GM19193 (cell line): ENCODE data around the gene SH3D21.

Experiments used
- POLR2A ChIP-seq: IDR thresholded peaks from 4 replicates; pipeline ENCODE4 v1.6.1; 2011; ENCODE audit not compliant: insufficient read depth, insufficient read length; ENCODE audit errors: extremely low read depth

The SH3D21 gene

GRCh38 chr1:36320767-36321118, 14.6 kb downstream of the SH3D21 start:
- peak; percentile 6 for TF ChIP-seq POLR2A

- no peak for TF ChIP-seq POLR2A
Measured at GRCh38 chr1:36321119-36321951, 15.2 kb downstream of the SH3D21 start.

- no peak for TF ChIP-seq POLR2A
Measured at GRCh38 chr1:36322041-36322785, 16.0 kb downstream of the SH3D21 start.

GRCh38 chr1:36322786-36323635, 16.8 kb downstream of the SH3D21 start:
- no peak for TF ChIP-seq POLR2A

GRCh38 chr1:36323636-36324352, 17.6 kb downstream of the SH3D21 start, which contains the start of gene EVA1B:
Gene EVA1B, minus strand, starts transcription at chr1:36323645. Its CDS starts 608 bp downstream, at chr1:36323037.
- no peak for TF ChIP-seq POLR2A

- no peak for TF ChIP-seq POLR2A
Measured at GRCh38 chr1:36324353-36324703, 18.2 kb downstream of the SH3D21 start.

GRCh38 chr1:36326499-36326898, 20.3 kb downstream of the SH3D21 start:
- no peak for TF ChIP-seq POLR2A

GRCh38 chr1:36327421-36328087, 21.4 kb downstream of the SH3D21 start:
- no peak for TF ChIP-seq POLR2A

- no peak for TF ChIP-seq POLR2A
Measured at GRCh38 chr1:36328088-36328480, 21.9 kb downstream of the SH3D21 start.

GRCh38 chr1:36328713-36329112, 22.5 kb downstream of the SH3D21 start:
- no peak for TF ChIP-seq POLR2A

- no peak for TF ChIP-seq POLR2A
Measured at GRCh38 chr1:36329817-36330216, 23.6 kb downstream of the SH3D21 start.

- no peak for TF ChIP-seq POLR2A
Measured at GRCh38 chr1:36330940-36331339, 24.8 kb downstream of the SH3D21 start.

GRCh38 chr1:36337830-36338229, 31.7 kb downstream of the SH3D21 start:
- no peak for TF ChIP-seq POLR2A

GRCh38 chr1:36339215-36339614, 33.0 kb downstream of the SH3D21 start:
- no peak for TF ChIP-seq POLR2A
